Measurements from ENCODE around the gene PTPN4. TPM values are rescaled to one million over a fixed set of nuclear protein-coding genes. Genes with fewer than 3 reads are reported as not detected.

Gene PTPN4
- total and polyA plus RNA-seq, 2 of the 8 experiments (the other 6 are each of a cell fraction or from before 2014, with no cell fraction given) = 28.5 to 105 TPM

GRCh38 chr2:119960821-119961220, 201.1 kb downstream of the PTPN4 start:
- H2BK12ac ChIP-seq (ENCODE audit: low read depth, low read length) = no peak overlapping the region
- H3K27ac ChIP-seq (ENCODE audit: low read depth, low read length) = no peak overlapping the region
- no peaks in the 10 kb centered on the region for H3K27me3 ChIP-seq (replicated peaks in 1 of 4; ENCODE audit: control insufficient read depth in 3 of 4, extremely low read depth in 1 of 4, insufficient read depth in 3 of 4, low read length in 3 of 4)
- no peak overlapping the region for H2BK15ac ChIP-seq (ENCODE audit: low read length)
- H3K4ac ChIP-seq (replicated peaks; ENCODE audit: insufficient read length, low read depth, low read length) = no peak overlapping the region
- peaks cover 6 to 78% (median 48%) of the 10 kb centered on the region in 4 experiments for H3K36me3 ChIP-seq (ENCODE audit: control insufficient read depth in 2 of 4, insufficient read depth in 4 of 4, low read length in 3 of 4)
- no peak overlapping the region for H2BK5ac ChIP-seq (ENCODE audit: low read depth, low read length)
- no peak overlapping the region for H3K14ac ChIP-seq (ENCODE audit: insufficient read length)
- DNase-seq (ENCODE audit: low read depth in 1 of 2, low spot score in 2 of 2) = no peak
- H3K4me1 ChIP-seq (replicated peaks in 1 of 4; ENCODE audit: control insufficient read depth in 3 of 4, insufficient read depth in 4 of 4, low read length in 3 of 4) = no peaks in the 10 kb centered on the region
- no peak overlapping the region for H3K56ac ChIP-seq (replicated peaks; ENCODE audit: insufficient read length, low read depth, low read length)
- no peak overlapping the region for H3K18ac ChIP-seq (ENCODE audit: extremely low read depth, low read length)
- no peak overlapping the region for H3K4me2 ChIP-seq (ENCODE audit: insufficient read depth in 1 of 2, low read depth in 2 of 2, low read length in 2 of 2)
- H2AK5ac ChIP-seq (ENCODE audit: low read depth, low read length) = no peak overlapping the region
- H3K79me2 ChIP-seq (ENCODE audit: control insufficient read depth in 1 of 2, insufficient read depth in 2 of 2, low read length in 2 of 2) = no peaks in the 10 kb centered on the region
- H2BK20ac ChIP-seq (ENCODE audit: low read length) = no peak overlapping the region
- H2BK120ac ChIP-seq (replicated peaks; ENCODE audit: low read depth, low read length) = no peak overlapping the region
- H4K8ac ChIP-seq (ENCODE audit: extremely low read depth, insufficient read depth, low read length) = no peak overlapping the region
- H3K23me2 ChIP-seq (ENCODE audit: low read depth, low read length) = no peaks in the 10 kb centered on the region; the same call in 1 of the 2 replicates
- H3K79me1 ChIP-seq (ENCODE audit: low read depth, low read length) = no peaks in the 10 kb centered on the region
- no peaks in the 10 kb centered on the region for H4K20me1 ChIP-seq (replicated peaks in 1 of 2; ENCODE audit: control insufficient read depth in 1 of 2, insufficient read depth in 2 of 2, low read length in 2 of 2)
- no peak overlapping the region for H4K91ac ChIP-seq (replicated peaks; ENCODE audit: insufficient read length, low read length)
- no peak overlapping the region for H3K23ac ChIP-seq (ENCODE audit: insufficient read length)
- H3K4me3 ChIP-seq (ENCODE audit: extremely low read depth in 1 of 4, insufficient read depth in 2 of 4, low read depth in 3 of 4, low read length in 4 of 4) = no peak overlapping the region
- WGBS, 2 experiments (ENCODE audit: extremely low coverage in 1 of 2, insufficient coverage in 1 of 2, insufficient read length in 1 of 2, insufficient replicate concordance in 2 of 2, low coverage in 1 of 2, low lambda C conversion rate in 2 of 2, missing lambda C conversion rate in 1 of 2) = 91% methylated on average over 2 of the region's 2 CpGs; no CpG with 5 or more reads in 1 of the 2 experiments
- no peak overlapping the region for H4K5ac ChIP-seq (ENCODE audit: insufficient read length, low read depth, low read length)
- POLR2A ChIA-PET (ENCODE audit: partially characterized antibody) = no interaction called here
- peaks cover 15 to 16% of the 10 kb centered on the region in 2 experiments for H3K9me3 ChIP-seq (ENCODE audit: insufficient read depth in 2 of 2, low read depth in 1 of 2, low read length in 1 of 2)
- CTCF ChIA-PET (ENCODE audit: partially characterized antibody) = no interaction called here
- no peak overlapping the region for H2AFZ ChIP-seq (ENCODE audit: low read length)
- FAIRE-seq = no peak
- TF ChIP-seq YY1 (IDR thresholded peaks at IDR 0.05; ENCODE audit: low read depth, low read length) = no peak
- no peak for TF ChIP-seq CTCF (IDR thresholded peaks at IDR 0.05; ENCODE audit: control extremely low read depth in 1 of 3, insufficient read depth in 1 of 3, low read depth in 1 of 3, low read length in 3 of 3)
- TF ChIP-seq MAFK (IDR thresholded peaks at IDR 0.05; ENCODE audit: low read depth, low read length) = no peak
- TF ChIP-seq ATF2 (IDR thresholded peaks at IDR 0.05; ENCODE audit: low read length) = no peak
- TF ChIP-seq KDM4A (IDR thresholded peaks at IDR 0.05; ENCODE audit: low read depth, low read length, severe bottlenecking) = no peak
- TF ChIP-seq TCF12 (IDR thresholded peaks at IDR 0.05; ENCODE audit: low read depth, low read length) = no peak
- TF ChIP-seq SIX5 (IDR thresholded peaks at IDR 0.05; ENCODE audit: low read depth, low read length) = no peak
- no peak for TF ChIP-seq NRF1 (IDR thresholded peaks at IDR 0.05; ENCODE audit: low read depth, low read length)
- no peak overlapping the region for H3K9ac ChIP-seq (replicated peaks in 1 of 4; ENCODE audit: extremely low read depth in 1 of 4, low read depth in 3 of 4, low read length in 3 of 4)

Data from H1 (cell line).